Muscle of leg (tissue), 11 donors: Measurements from ENCODE around the gene LPP. TPM values are rescaled to one million over a fixed set of nuclear protein-coding genes. Genes with fewer than 3 reads are reported as not detected.
"Not testable (repeated sequence)": the region's sequence is repeated elsewhere in the genome, so short reads cannot be mapped to it uniquely, and the experiment has no call there.

ENCODE experiments used
- DNase-seq: peaks from one replicate; pipeline ENCODE4 v3.0.0; 2013
- H3K27ac ChIP-seq: one replicate; pipeline ENCODE4 v1.5.1; 2013; ENCODE audit warnings: mild to moderate bottlenecking, low read length, control low read depth
- H3K27me3 ChIP-seq: one replicate; pipeline ENCODE4 v1.6.1; 2013; ENCODE audit warnings: low read length; ENCODE audit not compliant: control insufficient read depth, insufficient read depth
- H3K36me3 ChIP-seq: one replicate; pipeline ENCODE4 v1.6.1; 2013; ENCODE audit warnings: low read length; ENCODE audit not compliant: control insufficient read depth, insufficient read depth
- H3K4me1 ChIP-seq: one replicate; pipeline ENCODE4 v1.6.1; 2013; ENCODE audit warnings: low read length; ENCODE audit not compliant: control insufficient read depth, insufficient read depth
- H3K4me3 ChIP-seq: one replicate; pipeline ENCODE4 v1.5.1; 2013; ENCODE audit warnings: low read length, control low read depth
- H3K9me3 ChIP-seq: replicated peaks from 2 replicates; pipeline ENCODE4 v1.6.1; 2013; ENCODE audit warnings: low read depth, low read length; ENCODE audit not compliant: control insufficient read depth
- WGBS: methylation state at CpG from one replicate; pipeline ENCODE4 v1.1.5; 2013; ENCODE audit warnings: missing lambda C conversion rate; ENCODE audit not compliant: insufficient coverage; 5-methylcytosine and 5-hydroxymethylcytosine counted together
- polyA plus RNA-seq, 8 donors: library from polyadenylated mRNA; unstranded; fragments of 120-200 nt; gene quantifications; one replicate each; pipeline versions ENCODE4 v1.2.1 to v1.2.3, GENCODE V29; 2013; ENCODE audit warnings: inconsistent platforms in 1 of 8, low replicate concordance in 1 of 8; ENCODE audit not compliant: insufficient read length in 8 of 8, insufficient read depth in 1 of 8
- total RNA-seq: library from RNA; stranded (reverse); fragments of 120-200 nt; gene quantifications from one replicate; pipeline ENCODE4 v1.2.4, GENCODE V29; 2013

The LPP gene
- total and polyA plus RNA-seq, 9 donors, result 8.9 to 24.3 (median 13.5) TPM

- WGBS, result 55% methylated on average over 4 of the region's 10 CpGs
- no peak for DNase-seq
- H3K4me1 ChIP-seq, result no peaks in the 10 kb centered on the region
- H3K4me3 ChIP-seq, result no peak overlapping the region
- H3K27me3 ChIP-seq, result no peaks in the 10 kb centered on the region
- H3K36me3 ChIP-seq, result no peaks in the 10 kb centered on the region
- no peak overlapping the region for H3K27ac ChIP-seq
- peaks cover 3% of the 10 kb centered on the region for H3K9me3 ChIP-seq
These were observed 481.5 kb downstream of the LPP start for GRCh38 chr3:188635258-188636042.

DNA sequence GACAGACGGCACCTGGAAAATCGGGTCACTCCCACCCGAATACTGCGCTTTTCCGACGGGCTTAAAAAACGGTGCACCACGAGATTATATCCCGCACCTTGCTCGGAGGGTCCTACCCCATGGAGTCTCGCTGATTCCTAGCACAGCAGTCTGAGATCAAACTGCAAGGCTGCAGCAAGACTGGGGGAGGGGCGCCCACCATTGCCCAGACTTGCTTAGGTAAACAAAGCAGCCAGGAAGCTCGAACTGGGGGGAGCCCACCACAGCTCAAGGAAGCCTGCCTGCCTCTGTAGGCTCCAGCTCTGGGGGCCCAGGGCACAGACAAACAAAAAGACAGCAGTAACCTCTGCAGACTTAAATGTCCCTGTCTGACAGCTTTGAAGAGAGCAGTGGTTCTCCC lies 482.3 kb downstream of the LPP start:
- not testable (repeated sequence) for H3K27me3 ChIP-seq, H3K9me3 ChIP-seq, H3K4me3 ChIP-seq, H3K27ac ChIP-seq, H3K4me1 ChIP-seq, DNase-seq, H3K36me3 ChIP-seq
- 93% methylated on average over 13 of the region's 13 CpGs for WGBS

DNA sequence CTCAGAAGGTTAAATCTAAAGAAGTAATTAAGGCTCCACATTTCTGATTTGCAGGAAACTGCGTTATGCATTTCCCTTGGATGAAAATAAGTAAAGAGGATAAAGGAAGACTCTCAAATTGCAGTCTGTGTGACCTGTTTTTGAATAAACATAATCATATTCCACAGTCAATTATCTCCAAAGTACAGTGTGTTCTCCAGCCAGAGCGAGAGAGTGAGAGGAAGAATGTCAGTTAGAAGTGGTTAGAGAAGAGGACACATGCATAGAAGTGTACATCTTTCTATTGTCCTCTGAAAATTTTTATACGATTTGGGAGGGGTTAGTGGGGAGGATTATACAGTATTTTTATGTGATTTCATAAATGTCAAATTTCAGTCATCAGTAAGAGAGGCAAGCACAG lies 487.1 kb downstream of the LPP start:
- DNase-seq, result no peak
- Histone ChIP-seq H3K36me3 (no peaks in the 10 kb centered on the region), H3K27me3 (no peaks in the 10 kb centered on the region), H3K4me3 (no peak overlapping the region), H3K4me1 (no peaks in the 10 kb centered on the region), H3K27ac (no peak overlapping the region), H3K9me3 (no peaks in the 10 kb centered on the region)
- WGBS, result no CpG with 5 or more reads among the region's 3 CpGs

- no peaks in the 10 kb centered on the region for H3K9me3 ChIP-seq
- no peak overlapping the region for H3K4me3 ChIP-seq
- no peak for DNase-seq
- no peak overlapping the region for H3K27ac ChIP-seq
- H3K4me1 ChIP-seq, result no peaks in the 10 kb centered on the region
- WGBS, result no CpG with 5 or more reads among the region's 3 CpGs
- H3K36me3 ChIP-seq, result no peaks in the 10 kb centered on the region
- H3K27me3 ChIP-seq, result no peaks in the 10 kb centered on the region
These were observed 489.8 kb downstream of the LPP start for GRCh38 chr3:188643736-188644135.

GRCh38 chr3:188646592-188646991 lies 492.6 kb downstream of the LPP start:
- H3K27me3 ChIP-seq, result no peaks in the 10 kb centered on the region
- no peak overlapping the region for H3K27ac ChIP-seq
- H3K4me1 ChIP-seq, result no peaks in the 10 kb centered on the region
- no CpG with 5 or more reads among the region's 1 CpG for WGBS
- peak; percentile 63 for DNase-seq
- H3K9me3 ChIP-seq, result no peaks in the 10 kb centered on the region
- H3K4me3 ChIP-seq, result no peak overlapping the region
- no peaks in the 10 kb centered on the region for H3K36me3 ChIP-seq

DNA sequence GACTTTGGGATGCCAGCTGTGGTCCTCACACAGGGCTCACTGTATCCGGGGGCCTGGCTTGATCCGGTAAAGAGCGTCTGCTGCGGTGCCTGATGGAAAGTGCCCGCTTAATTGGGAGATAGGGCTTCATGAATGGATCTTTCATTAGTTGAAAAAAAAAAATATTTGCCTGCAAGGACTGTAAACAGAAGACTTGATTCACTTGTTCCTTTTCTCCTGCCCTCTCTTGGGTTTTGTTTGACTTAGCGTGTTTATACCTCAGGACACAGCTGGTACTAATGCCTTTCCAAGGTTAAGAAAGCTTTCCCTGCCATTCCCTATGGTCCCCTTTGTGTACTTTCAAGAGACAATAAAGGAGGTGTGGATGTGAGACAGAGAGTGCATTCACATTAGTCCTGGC lies 493.3 kb downstream of the LPP start:
- Histone ChIP-seq H3K4me1 (no peaks in the 10 kb centered on the region), H3K9me3 (no peaks in the 10 kb centered on the region), H3K27me3 (no peaks in the 10 kb centered on the region), H3K36me3 (no peaks in the 10 kb centered on the region), H3K4me3 (no peak overlapping the region), H3K27ac (no peak overlapping the region)
- DNase-seq, result no peak
- 100% methylated on average over 6 of the region's 6 CpGs for WGBS

DNA sequence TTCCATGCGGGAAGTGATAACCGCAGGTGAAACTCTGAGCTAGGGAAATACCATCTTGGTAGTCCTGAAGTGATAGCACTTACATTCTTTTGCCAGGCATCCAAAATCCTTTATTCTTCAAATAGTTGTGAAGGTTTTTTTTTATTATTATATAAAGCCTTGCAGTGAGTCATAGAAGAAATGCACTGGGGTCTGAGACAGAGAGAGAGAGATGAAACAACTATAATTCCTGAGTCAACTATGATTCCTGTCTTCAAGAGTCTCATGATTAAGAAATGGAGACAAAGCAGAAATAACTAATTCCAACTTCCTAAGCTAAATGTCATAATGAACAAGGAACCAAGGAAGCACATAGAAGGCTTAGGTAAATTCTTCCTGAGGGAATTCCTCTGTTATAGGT lies 495.6 kb downstream of the LPP start:
- Histone ChIP-seq H3K27me3 (no peaks in the 10 kb centered on the region), H3K27ac (no peak overlapping the region), H3K4me1 (no peaks in the 10 kb centered on the region), H3K9me3 (no peaks in the 10 kb centered on the region), H3K4me3 (no peak overlapping the region), H3K36me3 (no peaks in the 10 kb centered on the region)
- DNase-seq, result no peak
- no CpG with 5 or more reads among the region's 2 CpGs for WGBS

GRCh38 chr3:188656196-188656982 lies 502.4 kb downstream of the LPP start:
- DNase-seq, result no peak
- H3K36me3 ChIP-seq, result no peaks in the 10 kb centered on the region
- H3K9me3 ChIP-seq, result no peaks in the 10 kb centered on the region
- H3K27me3 ChIP-seq, result no peaks in the 10 kb centered on the region
- H3K4me1 ChIP-seq, result no peaks in the 10 kb centered on the region
- no peak overlapping the region for H3K27ac ChIP-seq
- no CpG with 5 or more reads among the region's 3 CpGs for WGBS
- H3K4me3 ChIP-seq, result no peak overlapping the region

DNA sequence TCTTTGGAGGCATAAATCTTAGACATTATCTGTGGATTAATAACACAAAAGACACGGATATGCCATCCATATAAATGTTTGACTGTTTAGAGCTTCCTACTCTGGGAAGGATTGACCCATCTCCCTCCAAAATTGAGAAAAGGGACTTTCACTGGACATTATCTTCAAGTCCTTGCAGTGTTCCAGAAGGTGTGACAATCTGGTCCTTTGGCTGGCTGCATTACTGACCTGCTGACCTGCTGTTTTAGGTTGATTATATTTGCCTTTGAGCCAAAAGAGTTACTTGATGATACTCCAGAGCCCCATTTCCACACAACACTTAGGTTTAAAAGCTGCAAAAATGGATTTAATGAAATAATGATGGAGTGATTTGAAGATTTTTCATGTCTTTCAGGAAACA lies 504.6 kb downstream of the LPP start:
- no peaks in the 10 kb centered on the region for H3K36me3 ChIP-seq
- H3K4me1 ChIP-seq, result peaks cover 1% of the 10 kb centered on the region
- no CpG with 5 or more reads among the region's 1 CpG for WGBS
- H3K4me3 ChIP-seq, result no peak overlapping the region
- no peaks in the 10 kb centered on the region for H3K27me3 ChIP-seq
- H3K27ac ChIP-seq, result no peak overlapping the region
- no peak for DNase-seq
- H3K9me3 ChIP-seq, result no peaks in the 10 kb centered on the region

- WGBS, result no CpG with 5 or more reads among the region's 5 CpGs
- DNase-seq, result no peak
- Histone ChIP-seq H3K4me1 (peaks cover 4% of the 10 kb centered on the region), H3K4me3 (no peak overlapping the region), H3K36me3 (no peaks in the 10 kb centered on the region), H3K27me3 (no peaks in the 10 kb centered on the region), H3K9me3 (no peaks in the 10 kb centered on the region), H3K27ac (no peak overlapping the region)
These were observed 505.6 kb downstream of the LPP start for GRCh38 chr3:188659449-188660090.
